Small intestine (tissue), 7 donors: ENCODE results near the gene TSBP1. TPM values are rescaled to one million over a fixed set of nuclear protein-coding genes. Genes with fewer than 3 reads are reported as not detected.

Source experiments
- DNase-seq, 2 donors: peaks; one replicate each; pipeline versions ENCODE4 v3.0.0 to v3.0.0-alpha.2; 2013
- FAIRE-seq: peaks from 2 replicates; lab custom pipeline; 2012; peaks lifted over from hg19 to GRCh38; lab: Jason Lieb, UNC
- H3K27ac ChIP-seq, 3 donors: one replicate each; pipeline ENCODE4 v1.5.1; 2013; ENCODE audit warnings: low read length in 2 of 3, mild to moderate bottlenecking in 2 of 3, control low read depth in 1 of 3, inconsistent platforms in 1 of 3, low read depth in 1 of 3, moderate library complexity in 1 of 3
- H3K27me3 ChIP-seq, 3 donors: one replicate each; pipeline ENCODE4 v1.6.1; 2013; ENCODE audit warnings: low read length in 3 of 3, inconsistent platforms in 1 of 3; ENCODE audit not compliant: control insufficient read depth in 3 of 3, insufficient read depth in 3 of 3
- H3K36me3 ChIP-seq, 3 donors: one replicate each; pipeline ENCODE4 v1.6.1; 2013; ENCODE audit warnings: low read length in 3 of 3, inconsistent platforms in 1 of 3, low read depth in 1 of 3, mild to moderate bottlenecking in 1 of 3, moderate library complexity in 1 of 3; ENCODE audit not compliant: control insufficient read depth in 3 of 3, insufficient read depth in 2 of 3
- H3K4me1 ChIP-seq, 3 donors: one replicate each; pipeline ENCODE4 v1.6.1; 2013; ENCODE audit warnings: low read length in 2 of 3, inconsistent platforms in 1 of 3, low read depth in 1 of 3, mild to moderate bottlenecking in 1 of 3, moderate library complexity in 1 of 3; ENCODE audit not compliant: control insufficient read depth in 3 of 3, insufficient read depth in 2 of 3
- H3K4me3 ChIP-seq, 3 donors: one replicate each; pipeline ENCODE4 v1.5.1; 2013; ENCODE audit warnings: low read length in 3 of 3, control low read depth in 1 of 3, inconsistent platforms in 1 of 3, low read depth in 1 of 3, mild to moderate bottlenecking in 1 of 3, moderate library complexity in 1 of 3
- H3K9me3 ChIP-seq, 2 donors: one replicate each; pipeline ENCODE4 v1.6.1; 2013; ENCODE audit warnings: low read depth in 1 of 2, low read length in 1 of 2; ENCODE audit not compliant: control insufficient read depth in 2 of 2, insufficient read depth in 1 of 2
- WGBS, 3 donors: extraction: QIAGEN DNeasy Blood & Tissue Kit; methylation state at CpG; one replicate each; pipeline ENCODE4 v1.1.7; 2013; 5-methylcytosine and 5-hydroxymethylcytosine counted together
- polyA plus RNA-seq, 4 donors: library from polyadenylated mRNA; stranded (reverse) in 3 of 4; unstranded in 1 of 4; fragments of 200-250 nt in 3 of 4; fragments of 120-200 nt in 1 of 4; gene quantifications; one replicate each; pipeline versions ENCODE4 v1.2.1 to v1.2.3, GENCODE V29; 2013
- donor health status: healthy with polysubstance abuse.
- donor health status: control.
- donor health status: control.
- donor health status: Bipolar disorder and iron deficiency.
- donor health status: healthy.

TSBP1 gene
- polyA plus RNA-seq, 4 donors = not detected

DNA sequence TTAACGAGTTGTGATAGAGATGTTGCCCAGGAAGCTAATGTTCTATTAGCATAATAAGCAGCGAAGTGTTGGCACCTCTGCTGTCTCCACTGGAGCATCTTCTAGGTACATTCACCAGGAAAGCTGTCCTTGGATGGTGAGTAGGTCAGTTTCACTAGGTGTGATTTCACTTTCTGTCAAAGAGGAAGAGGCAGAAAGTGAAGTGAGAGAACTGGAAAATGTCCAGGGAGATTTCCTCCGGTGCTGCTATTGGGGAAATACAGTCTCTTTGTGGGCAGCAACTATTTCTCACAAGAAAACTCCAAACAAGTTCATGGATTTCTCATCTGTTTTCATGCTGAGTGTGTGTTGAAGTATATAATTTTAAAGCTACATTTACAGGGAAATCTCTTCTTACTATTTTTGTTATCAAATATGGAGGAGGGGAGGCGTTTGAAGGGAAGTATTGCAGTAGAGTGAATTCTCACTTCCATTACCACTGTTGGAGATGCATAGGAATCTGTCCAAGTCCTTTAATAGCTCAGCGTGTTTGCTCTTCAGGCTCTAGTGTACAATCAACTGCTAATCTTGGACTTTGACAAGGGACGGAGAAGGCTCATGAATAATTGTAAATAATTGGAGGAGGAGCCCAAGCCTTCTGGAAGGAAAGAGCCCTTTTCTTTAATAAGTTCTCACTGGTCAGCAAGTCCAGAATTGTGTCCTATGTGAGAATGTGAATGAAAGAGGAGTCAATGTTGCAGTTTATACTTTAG is 16.1 kb upstream of the TSBP1 start:
- WGBS, 3 donors = 22 to 43% (median 25%) methylated on average over 6 of the region's 6 CpGs
- Histone ChIP-seq H3K36me3 (no peaks in the 10 kb centered on the region), H3K27me3 (no peaks in the 10 kb centered on the region), H3K27ac (peak overlapping the region in 1 of 3 donors; percentile 14), H3K4me1 (peaks cover 0 to 6% (median 0%) of the 10 kb centered on the region in 3 donors), H3K4me3 (no peak overlapping the region), H3K9me3 (no peaks in the 10 kb centered on the region)
- FAIRE-seq = peak; percentile 39
- DNase-seq = peak; percentile 61 to 84

- WGBS, 3 donors = 89 to 97% (median 93%) methylated on average over 1 of the region's 1 CpG
- no peak overlapping the region for H3K27ac ChIP-seq
- H3K9me3 ChIP-seq = no peaks in the 10 kb centered on the region
- H3K4me3 ChIP-seq = no peak overlapping the region
- H3K27me3 ChIP-seq = no peaks in the 10 kb centered on the region
- H3K4me1 ChIP-seq = peaks cover 0 to 6% (median 0%) of the 10 kb centered on the region in 3 donors
- FAIRE-seq = no peak
- no peaks in the 10 kb centered on the region for H3K36me3 ChIP-seq
- DNase-seq = no peak
These were observed 14.3 kb upstream of the TSBP1 start for GRCh38 chr6:32386040-32386439.

DNA sequence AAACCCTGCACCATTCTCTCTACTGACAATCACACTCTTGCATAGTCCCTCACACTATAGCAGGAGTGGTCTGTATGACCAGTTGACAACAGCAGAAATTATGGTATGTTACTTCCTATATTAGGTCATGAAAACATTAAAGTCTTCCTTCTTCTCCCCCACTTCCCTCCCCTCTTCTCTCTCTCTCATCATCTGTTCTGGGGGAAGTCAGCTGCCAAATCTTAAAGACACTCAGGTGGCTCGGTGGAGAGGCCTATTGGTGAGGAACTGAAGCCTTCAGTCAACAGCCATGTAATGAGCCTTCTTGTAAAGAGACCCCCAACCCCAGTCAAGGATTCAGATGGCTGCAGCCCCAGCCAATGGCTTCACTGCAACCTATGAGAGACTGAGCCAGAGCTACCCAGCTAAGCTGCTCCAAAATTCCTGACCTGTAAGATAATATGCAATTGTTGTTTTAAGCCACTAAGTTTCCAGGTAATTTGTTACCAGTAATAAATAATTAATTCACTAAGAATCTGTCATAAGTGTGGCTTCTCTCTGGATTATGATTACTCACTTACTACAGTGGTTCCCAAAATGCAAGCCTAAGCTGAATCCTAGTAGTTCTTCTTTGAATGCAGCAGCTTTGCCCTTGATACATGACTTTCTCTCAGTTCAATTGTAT is 11.2 kb upstream of the TSBP1 start:
- Histone ChIP-seq H3K27me3 (no peaks in the 10 kb centered on the region), H3K4me1 (peaks cover 0 to 3% (median 0%) of the 10 kb centered on the region in 3 donors), H3K36me3 (no peaks in the 10 kb centered on the region), H3K9me3 (no peaks in the 10 kb centered on the region), H3K4me3 (no peak overlapping the region), H3K27ac (no peak overlapping the region)
- DNase-seq (no peak), FAIRE-seq (no peak)
- WGBS, 3 donors = 31 to 72% (median 55%) methylated on average over 1 of the region's 1 CpG

DNA sequence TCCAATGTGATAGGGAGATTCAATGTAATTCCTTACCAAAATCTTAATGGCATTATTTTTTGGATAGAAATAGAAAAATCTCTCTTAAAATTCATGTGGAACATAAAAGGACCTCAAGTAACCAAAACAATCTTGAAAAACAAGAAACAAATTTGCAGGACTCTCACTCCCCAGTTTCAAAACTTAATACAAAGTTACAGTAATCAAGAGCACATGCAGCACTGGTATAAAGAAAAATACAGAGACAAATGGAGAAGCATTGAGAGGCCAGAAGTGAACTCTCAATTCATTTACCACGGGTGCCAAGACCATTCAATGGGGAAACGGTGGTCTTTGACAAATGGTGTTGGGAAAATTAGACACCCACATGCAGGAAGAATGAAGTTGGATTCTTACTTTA is 7.8 kb upstream of the TSBP1 start:
- Histone ChIP-seq H3K9me3 (peaks cover 0 to 10% of the 10 kb centered on the region in 2 donors), H3K27ac (no peak overlapping the region), H3K36me3 (no peaks in the 10 kb centered on the region), H3K4me1 (peaks cover 0 to 7% (median 0%) of the 10 kb centered on the region in 3 donors), H3K27me3 (no peaks in the 10 kb centered on the region), H3K4me3 (no peak overlapping the region)
- DNase-seq (no peak), FAIRE-seq (no peak)
- 68 to 82% (median 76%) methylated on average over 2 of the region's 2 CpGs for WGBS, 3 donors

DNA sequence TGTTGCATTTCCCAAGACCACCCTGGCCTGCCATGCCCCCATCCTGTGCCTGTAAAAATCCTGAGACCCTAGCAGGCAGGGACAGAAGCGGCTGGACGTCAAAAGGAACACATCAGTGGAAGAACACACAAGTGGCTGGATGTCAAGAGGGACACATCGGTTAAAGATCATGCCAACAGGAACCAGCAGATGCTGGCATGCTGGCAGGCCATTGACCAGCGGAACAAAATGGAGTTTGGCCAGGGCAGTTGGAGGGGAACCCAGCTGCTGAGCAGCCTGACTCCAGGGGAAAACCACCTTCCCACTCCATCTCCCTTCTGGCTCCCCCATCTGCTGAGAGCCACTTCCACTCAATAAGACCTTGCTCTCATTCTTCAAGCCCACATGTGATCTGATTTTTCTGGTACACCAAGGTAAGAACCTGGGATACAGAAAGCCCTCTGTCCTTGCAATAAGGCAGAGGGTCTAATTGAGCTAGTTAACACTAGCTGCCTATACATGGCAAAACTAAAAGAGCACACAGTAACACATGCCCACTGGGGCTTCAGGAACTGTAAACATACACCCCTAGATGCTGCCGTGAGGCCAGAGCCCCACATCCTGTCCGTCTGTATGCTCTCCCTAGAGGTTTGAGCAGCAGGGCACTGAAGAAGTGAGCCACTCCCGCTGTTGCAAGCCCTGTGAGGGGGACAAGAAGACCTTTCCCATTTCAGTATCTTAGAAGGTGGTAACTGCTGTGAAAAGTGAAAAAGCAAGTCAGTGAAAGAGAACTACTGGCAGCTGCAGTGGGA is 4.2 kb upstream of the TSBP1 start:
- H3K9me3 ChIP-seq = peaks cover 0 to 10% of the 10 kb centered on the region in 2 donors
- H3K4me1 ChIP-seq = peaks cover 0 to 7% (median 2%) of the 10 kb centered on the region in 3 donors
- WGBS, 3 donors = 77 to 82% (median 78%) methylated on average over 7 of the region's 7 CpGs
- no peaks in the 10 kb centered on the region for H3K27me3 ChIP-seq
- FAIRE-seq = no peak
- H3K27ac ChIP-seq = no peak overlapping the region
- no peaks in the 10 kb centered on the region for H3K36me3 ChIP-seq
- H3K4me3 ChIP-seq = no peak overlapping the region
- DNase-seq = no peak

DNA sequence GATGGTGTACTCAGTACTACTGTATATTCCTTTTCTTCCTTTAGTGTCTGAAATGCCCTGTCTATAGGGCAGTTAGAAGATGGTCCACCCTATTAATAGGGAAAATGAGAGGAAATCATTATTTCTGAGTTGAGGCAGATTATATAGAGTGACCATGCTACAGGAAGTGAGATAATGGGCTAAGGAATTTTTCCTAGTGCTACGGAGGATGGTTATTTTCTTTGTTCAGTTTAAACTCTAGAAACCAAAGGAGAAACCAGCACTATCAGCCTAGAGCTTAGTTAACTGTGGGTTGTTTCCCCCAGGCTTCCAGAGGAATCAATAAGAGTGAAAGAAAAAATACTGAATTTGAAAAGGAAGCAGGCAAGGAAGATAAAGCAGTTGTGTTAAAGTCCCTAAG is 474 bp downstream of the TSBP1 start:
- no peak for FAIRE-seq
- no peak overlapping the region for H3K4me3 ChIP-seq
- H3K36me3 ChIP-seq = no peaks in the 10 kb centered on the region
- H3K9me3 ChIP-seq = peaks cover 0 to 10% of the 10 kb centered on the region in 2 donors
- no peak for DNase-seq
- peaks cover 0 to 2% (median 0%) of the 10 kb centered on the region in 3 donors for H3K27me3 ChIP-seq
- WGBS, 3 donors = 53 to 55% (median 53%) methylated on average over 1 of the region's 1 CpG
- peaks cover 0 to 2% (median 0%) of the 10 kb centered on the region in 3 donors for H3K4me1 ChIP-seq
- H3K27ac ChIP-seq = no peak overlapping the region

DNA sequence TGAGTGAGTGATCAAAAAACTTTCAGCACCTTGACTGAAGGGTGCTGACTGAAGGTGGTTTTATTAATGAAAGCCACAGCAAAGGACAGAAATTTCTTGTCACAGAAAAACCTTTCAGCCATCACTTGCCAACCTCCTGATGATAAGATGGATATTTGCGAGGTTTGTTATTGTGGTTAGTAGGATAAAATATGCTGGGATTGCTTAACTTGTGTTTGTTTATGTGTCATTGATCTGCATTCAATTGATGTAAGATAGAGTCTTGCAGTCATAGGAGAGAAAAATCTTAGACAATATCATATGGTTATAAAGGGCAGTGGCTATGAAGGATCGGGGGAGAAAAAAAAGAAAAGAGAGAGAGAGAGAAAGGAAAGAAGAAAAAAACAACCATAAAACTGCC is 1.2 kb downstream of the TSBP1 start:
- WGBS, 3 donors = 59 to 68% (median 66%) methylated on average over 2 of the region's 2 CpGs
- Histone ChIP-seq H3K9me3 (peaks cover 0 to 3% of the 10 kb centered on the region in 2 donors), H3K27me3 (peaks cover 0 to 2% (median 0%) of the 10 kb centered on the region in 3 donors), H3K27ac (no peak overlapping the region), H3K36me3 (no peaks in the 10 kb centered on the region), H3K4me1 (peaks cover 0 to 2% (median 0%) of the 10 kb centered on the region in 3 donors), H3K4me3 (no peak overlapping the region)
- FAIRE-seq (no peak), DNase-seq (no peak)

DNA sequence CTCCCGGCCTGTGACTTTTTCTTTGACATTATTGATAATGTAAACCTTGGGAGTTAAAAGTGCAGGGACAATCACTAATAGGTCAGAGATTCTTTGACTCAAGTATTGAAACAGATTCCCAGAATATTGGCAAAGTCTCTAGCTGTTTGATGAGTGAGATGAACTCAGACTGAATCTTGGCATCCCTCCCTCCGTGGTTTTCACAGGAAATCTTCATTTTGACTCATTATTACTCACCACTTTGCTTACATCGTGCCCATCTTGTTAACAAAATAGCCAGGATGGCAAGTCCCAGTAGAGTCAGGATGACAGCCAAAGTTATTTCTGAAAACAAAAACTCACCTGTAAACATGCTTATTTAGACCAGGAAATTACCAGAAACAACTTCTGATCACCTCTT is 2.0 kb downstream of the TSBP1 start:
- WGBS, 3 donors = 54 to 81% (median 64%) methylated on average over 3 of the region's 3 CpGs
- H3K4me3 ChIP-seq = no peak overlapping the region
- no peak for FAIRE-seq

More for the DNA sequence above, 2.0 kb downstream of the TSBP1 start:
- Histone ChIP-seq H3K27ac (no peak overlapping the region), H3K4me1 (peaks cover 0 to 2% (median 0%) of the 10 kb centered on the region in 3 donors), H3K36me3 (no peaks in the 10 kb centered on the region), H3K9me3 (no peaks in the 10 kb centered on the region), H3K27me3 (peaks cover 0 to 4% (median 0%) of the 10 kb centered on the region in 3 donors)
- no peak for DNase-seq
